VCaP (cell line): ENCODE data around the gene CAMKMT.

Experiments
- H3K27ac ChIP-seq: fragments of 450-650 bp; 2 replicates; pipeline ENCODE4 v1.5.1; 2017
- TF ChIP-seq, protein P1 (sequence below): fragments of 450-650 bp; conservative IDR thresholded peaks from 2 replicates; pipeline ENCODE4 v1.5.1; 2017; ENCODE audit warnings: mild to moderate bottlenecking, moderate library complexity

The CAMKMT gene

GRCh38 chr2:44780406-44780805, 418.7 kb downstream of the CAMKMT start:
- TF ChIP-seq, protein P1, sequence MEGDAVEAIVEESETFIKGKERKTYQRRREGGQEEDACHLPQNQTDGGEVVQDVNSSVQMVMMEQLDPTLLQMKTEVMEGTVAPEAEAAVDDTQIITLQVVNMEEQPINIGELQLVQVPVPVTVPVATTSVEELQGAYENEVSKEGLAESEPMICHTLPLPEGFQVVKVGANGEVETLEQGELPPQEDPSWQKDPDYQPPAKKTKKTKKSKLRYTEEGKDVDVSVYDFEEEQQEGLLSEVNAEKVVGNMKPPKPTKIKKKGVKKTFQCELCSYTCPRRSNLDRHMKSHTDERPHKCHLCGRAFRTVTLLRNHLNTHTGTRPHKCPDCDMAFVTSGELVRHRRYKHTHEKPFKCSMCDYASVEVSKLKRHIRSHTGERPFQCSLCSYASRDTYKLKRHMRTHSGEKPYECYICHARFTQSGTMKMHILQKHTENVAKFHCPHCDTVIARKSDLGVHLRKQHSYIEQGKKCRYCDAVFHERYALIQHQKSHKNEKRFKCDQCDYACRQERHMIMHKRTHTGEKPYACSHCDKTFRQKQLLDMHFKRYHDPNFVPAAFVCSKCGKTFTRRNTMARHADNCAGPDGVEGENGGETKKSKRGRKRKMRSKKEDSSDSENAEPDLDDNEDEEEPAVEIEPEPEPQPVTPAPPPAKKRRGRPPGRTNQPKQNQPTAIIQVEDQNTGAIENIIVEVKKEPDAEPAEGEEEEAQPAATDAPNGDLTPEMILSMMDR = no peak
- no peak overlapping the region for H3K27ac ChIP-seq

GRCh38 chr2:44785433-44785832, 423.7 kb downstream of the CAMKMT start:
- H3K27ac ChIP-seq = no peak overlapping the region
- TF ChIP-seq, protein P1 = no peak

DNA sequence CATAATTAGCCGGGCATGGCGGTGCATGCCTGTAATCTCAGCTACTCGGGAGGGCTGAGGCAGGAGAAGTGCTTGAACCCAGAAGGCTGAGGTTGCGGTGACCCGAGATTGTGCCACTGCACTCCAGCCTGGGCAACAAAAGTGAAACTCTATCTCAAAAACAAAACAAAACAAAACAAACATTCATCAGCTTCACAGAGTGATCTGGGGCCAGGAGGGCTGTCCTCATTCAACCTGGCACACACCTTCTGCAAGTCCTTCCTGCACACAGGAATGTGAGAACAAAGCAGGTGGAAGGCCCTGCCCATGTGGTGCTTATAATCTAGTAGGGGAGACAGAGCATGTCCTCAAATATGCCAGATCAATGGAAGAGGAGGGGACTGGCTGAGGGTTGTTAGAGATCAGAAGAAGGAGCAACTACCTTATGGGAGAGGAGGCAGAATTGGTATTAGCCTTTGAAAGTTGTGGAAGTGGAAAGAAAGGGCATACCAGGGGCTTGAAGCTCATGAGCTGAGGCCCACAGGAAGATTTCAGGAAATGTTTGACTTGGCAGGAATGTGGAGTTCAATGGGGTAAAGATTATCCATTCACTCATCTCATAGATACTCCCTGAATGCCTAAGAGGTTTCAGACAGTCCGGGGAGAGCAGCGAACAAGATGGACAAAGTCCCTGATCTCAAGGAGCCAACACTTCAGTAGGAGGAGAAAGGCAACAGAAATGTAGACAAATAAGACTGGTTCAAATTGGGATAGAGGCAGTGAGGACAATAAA, 424.5 kb downstream of the CAMKMT start:
- H3K27ac ChIP-seq = no peak overlapping the region
- TF ChIP-seq, protein P1 = no peak

- H3K27ac ChIP-seq = no peak overlapping the region
- TF ChIP-seq, protein P1 = no peak
Observed at GRCh38 chr2:44786817-44787214, 425.1 kb downstream of the CAMKMT start.

- H3K27ac ChIP-seq = no peak overlapping the region
- TF ChIP-seq, protein P1 = no peak
Observed at GRCh38 chr2:44787663-44788062, 425.9 kb downstream of the CAMKMT start.

DNA sequence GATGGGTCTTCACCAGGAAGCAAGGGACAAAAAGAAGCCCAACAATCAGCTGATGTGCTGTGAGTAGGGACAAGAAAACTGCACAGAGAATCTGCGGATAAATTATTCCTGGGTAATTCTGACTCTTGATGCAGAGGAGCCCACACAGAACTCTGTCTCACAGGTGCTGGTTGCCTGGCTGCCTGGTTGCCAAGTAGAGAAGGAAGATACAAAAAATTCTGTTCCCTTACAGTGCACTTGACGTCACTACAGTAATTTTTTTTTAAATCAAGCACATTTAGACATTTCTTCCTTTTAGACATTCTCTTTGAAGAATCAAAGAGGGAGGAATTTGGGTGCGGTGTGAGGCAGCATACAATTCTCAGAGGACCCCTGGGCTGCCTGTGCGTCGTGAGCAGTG, 427.7 kb downstream of the CAMKMT start:
- TF ChIP-seq, protein P1 = no peak
- H3K27ac ChIP-seq = no peak overlapping the region

GRCh38 chr2:44789971-44790721, 428.4 kb downstream of the CAMKMT start:
- no peak overlapping the region for H3K27ac ChIP-seq
- TF ChIP-seq, protein P1 = no peak
